Esophagus muscularis mucosa (tissue), 4 donors: ENCODE data around the gene APOL6. TPM values are rescaled to one million over a fixed set of nuclear protein-coding genes. Genes with fewer than 3 reads are reported as not detected.
"Not testable (repeated sequence)": the region's sequence is repeated elsewhere in the genome, so short reads cannot be mapped to it uniquely, and the experiment has no call there.

Source experiments
- DNase-seq: peaks from one replicate; pipeline ENCODE4 v3.0.0-alpha.2; 2017; ENCODE audit errors: extremely low spot score
- H3K27ac ChIP-seq, 4 donors: fragments of 200-600 bp; sonication (generic); replicated peaks in 1 of 4; 1 replicate in 3 of 4; 2 replicates in 1 of 4; pipeline ENCODE4 v1.5.1; 2016 to 2019; ENCODE audit warnings: mild to moderate bottlenecking in 1 of 4
- H3K27me3 ChIP-seq, 4 donors: fragments of 200-600 bp; sonication (generic); one replicate each; pipeline versions ENCODE4 v1.5.1 to v1.6.0; 2016 to 2019
- H3K36me3 ChIP-seq, 4 donors: fragments of 200-600 bp; sonication (generic); one replicate each; pipeline ENCODE4 v1.5.1; 2016 to 2019
- H3K4me1 ChIP-seq, 4 donors: fragments of 200-600 bp; sonication (generic); one replicate each; pipeline ENCODE4 v1.5.1; 2016 to 2019
- H3K4me3 ChIP-seq, 4 donors: fragments of 200-600 bp; sonication (generic); 1 replicate in 2 of 4; 2 replicates in 2 of 4; pipeline ENCODE4 v1.5.1; 2016 to 2019; ENCODE audit warnings: mild to moderate bottlenecking in 4 of 4, moderate library complexity in 1 of 4
- H3K9me3 ChIP-seq, 4 donors: fragments of 200-600 bp; sonication (generic); 1 replicate in 3 of 4; 2 replicates in 1 of 4; pipeline ENCODE4 v1.5.1; 2016 to 2019
- CTCF ChIP-seq, 3 experiments: fragments of 200-600 bp in 2 of 3; fragments of 450-650 bp in 1 of 3; sonication (generic) in 2 of 3; IDR thresholded peaks; one replicate each; pipeline ENCODE4 v1.5.1; 2017 to 2019; ENCODE audit warnings: antibody characterized with exemption in 3 of 3, mild to moderate bottlenecking in 2 of 3, moderate library complexity in 1 of 3
- EP300 ChIP-seq: sonication (generic); formaldehyde crosslinking; IDR thresholded peaks from one replicate; pipeline ENCODE4 v1.6.1; 2017; ENCODE audit warnings: antibody characterized with exemption
- POLR2A ChIP-seq: fragments of 450-650 bp; IDR thresholded peaks from one replicate; pipeline ENCODE4 v1.6.1; 2017; ENCODE audit warnings: antibody characterized with exemption, moderate library complexity, mild to moderate bottlenecking, low read depth
- POLR2AphosphoS5 ChIP-seq, 2 donors: sonication (generic); formaldehyde crosslinking; IDR thresholded peaks; one replicate each; pipeline ENCODE4 v1.6.1; 2017; ENCODE audit warnings: antibody characterized with exemption in 2 of 2
- WGBS: methylation state at CpG from one replicate; pipeline ENCODE4 v1.1.5; 2018; 5-methylcytosine and 5-hydroxymethylcytosine counted together
- intact Hi-C: fragments of 100-400 bp; cut with DNase I; formaldehyde crosslinking; loops from one replicate; pipeline ENCODE4 v1.15.1; 2023
- total RNA-seq, 4 donors: library from RNA; depleted of rRNA; stranded (reverse); fragments of >200 nt; gene quantifications; one replicate each; pipeline versions ENCODE4 v1.1.0 to v1.2.1, GENCODE V29; 2016

APOL6 gene
- total RNA-seq, 4 donors from 2014 or later: 10.1 to 21.0 (median 12.1) TPM

GRCh38 chr22:35660291-35661127 is 12.3 kb downstream of the APOL6 start:
- DNase-seq: no peak
- 73% methylated on average over 2 of the region's 2 CpGs for WGBS
- TF ChIP-seq POLR2A (no peak), EP300 (no peak), POLR2AphosphoS5 (IDR thresholded peaks at IDR 0.05) (no peak), CTCF (IDR thresholded peaks at IDR 0.05) (no peak)
- intact Hi-C loops: no loop called here
- Histone ChIP-seq H3K27ac (no peak overlapping the region), H3K4me1 (peaks cover 4 to 25% (median 18%) of the 10 kb centered on the region in 4 donors), H3K36me3 (peaks cover 36 to 49% (median 39%) of the 10 kb centered on the region in 4 donors), H3K9me3 (no peaks in the 10 kb centered on the region), H3K27me3 (no peaks in the 10 kb centered on the region), H3K4me3 (no peak overlapping the region)

- DNase-seq: no peak
- H3K9me3 ChIP-seq: peaks cover 0 to 4% (median 0%) of the 10 kb centered on the region in 4 donors
- H3K4me3 ChIP-seq: no peak overlapping the region
- H3K4me1 ChIP-seq: peaks cover 4 to 25% (median 18%) of the 10 kb centered on the region in 4 donors
- H3K27ac ChIP-seq: no peak overlapping the region
- intact Hi-C loops: no loop called here
- H3K36me3 ChIP-seq: peaks cover 36 to 50% (median 37%) of the 10 kb centered on the region in 4 donors
- TF ChIP-seq POLR2AphosphoS5 (IDR thresholded peaks at IDR 0.05): no peak
- WGBS: 80% methylated on average over 2 of the region's 2 CpGs
- H3K27me3 ChIP-seq: no peaks in the 10 kb centered on the region
Observed at GRCh38 chr22:35661464-35661863, 13.2 kb downstream of the APOL6 start.

- WGBS: 85% methylated on average over 2 of the region's 2 CpGs
- Histone ChIP-seq H3K4me1 (peaks cover 4 to 25% (median 18%) of the 10 kb centered on the region in 4 donors), H3K4me3 (peak overlapping the region in 1 of 4 donors; percentile 9), H3K36me3 (peaks cover 23 to 48% (median 24%) of the 10 kb centered on the region in 4 donors), H3K27ac (peak overlapping the region; percentile 42 to 63 (median 53)), H3K27me3 (no peaks in the 10 kb centered on the region), H3K9me3 (peaks cover 0 to 7% (median 0%) of the 10 kb centered on the region in 4 donors)
- TF ChIP-seq POLR2A (no peak), EP300 (no peak), POLR2AphosphoS5 (IDR thresholded peaks at IDR 0.05) (no peak), CTCF (IDR thresholded peaks at IDR 0.05) (no peak)
- no peak for DNase-seq
- intact Hi-C loops: no loop called here
Observed at GRCh38 chr22:35662914-35663313, 14.7 kb downstream of the APOL6 start.

- intact Hi-C loops: no loop called here
- peaks cover 0 to 7% (median 0%) of the 10 kb centered on the region in 4 donors for H3K9me3 ChIP-seq
- no peak for DNase-seq
- peaks cover 19 to 43% (median 22%) of the 10 kb centered on the region in 4 donors for H3K36me3 ChIP-seq
- peak overlapping the region; percentile 9 to 37 (median 20) for H3K4me3 ChIP-seq
- TF ChIP-seq POLR2A (no peak), CTCF (IDR thresholded peaks at IDR 0.05) (no peak), EP300 (no peak), POLR2AphosphoS5 (IDR thresholded peaks at IDR 0.05) (no peak)
- peaks cover 4 to 25% (median 18%) of the 10 kb centered on the region in 4 donors for H3K4me1 ChIP-seq
- H3K27ac ChIP-seq: peak overlapping the region; percentile 42 to 65 (median 53)
- H3K27me3 ChIP-seq: no peaks in the 10 kb centered on the region
- WGBS: 63% methylated on average over 3 of the region's 3 CpGs
Observed at GRCh38 chr22:35663371-35663770, 15.1 kb downstream of the APOL6 start.

GRCh38 chr22:35664955-35665587 is 16.8 kb downstream of the APOL6 start:
- Histone ChIP-seq H3K27ac (no peak overlapping the region), H3K27me3 (no peaks in the 10 kb centered on the region), H3K4me3 (no peak overlapping the region), H3K9me3 (peaks cover 0 to 7% (median 0%) of the 10 kb centered on the region in 4 donors), H3K36me3 (peaks cover 2 to 26% (median 5%) of the 10 kb centered on the region in 4 donors), H3K4me1 (peaks cover 4 to 25% (median 18%) of the 10 kb centered on the region in 4 donors)
- intact Hi-C loops: no loop called here
- WGBS: 91% methylated on average over 5 of the region's 5 CpGs
- no peak for DNase-seq
- TF ChIP-seq POLR2A: no peak
- no peak for TF ChIP-seq CTCF (IDR thresholded peaks at IDR 0.05)
- TF ChIP-seq POLR2AphosphoS5 (IDR thresholded peaks at IDR 0.05): no peak
- TF ChIP-seq EP300: no peak

GRCh38 chr22:35666699-35667098 is 18.5 kb downstream of the APOL6 start:
- 94% methylated on average over 1 of the region's 1 CpG for WGBS
- DNase-seq, H3K27ac ChIP-seq, H3K4me3 ChIP-seq, H3K27me3 ChIP-seq, intact Hi-C loops, H3K9me3 ChIP-seq: not testable (repeated sequence)
- Histone ChIP-seq H3K36me3 (peaks cover 0 to 17% (median 0%) of the 10 kb centered on the region in 4 donors), H3K4me1 (peaks cover 4 to 21% (median 18%) of the 10 kb centered on the region in 4 donors)
